Measurements from ENCODE around the gene CACNA1A.

The CACNA1A gene

GRCh38 chr19:13356686-13357280 lies 149.5 kb downstream of the CACNA1A start:
- no peak for DNase-seq

GRCh38 chr19:13356185-13356584 lies 150.1 kb downstream of the CACNA1A start:
- DNase-seq = no peak

GRCh38 chr19:13355356-13355755 lies 150.9 kb downstream of the CACNA1A start:
- DNase-seq = no peak

- DNase-seq = no peak
These were observed 152.7 kb downstream of the CACNA1A start for GRCh38 chr19:13353625-13354024.

GRCh38 chr19:13350759-13351158 lies 155.5 kb downstream of the CACNA1A start:
- DNase-seq = no peak

- DNase-seq = no peak
These were observed 156.2 kb downstream of the CACNA1A start for GRCh38 chr19:13350072-13350471.

- no peak for DNase-seq
These were observed 158.9 kb downstream of the CACNA1A start for GRCh38 chr19:13347367-13347766.

GRCh38 chr19:13343514-13343913 lies 162.8 kb downstream of the CACNA1A start:
- DNase-seq = no peak

- no peak for DNase-seq
These were observed 163.6 kb downstream of the CACNA1A start for GRCh38 chr19:13342672-13343071.

- no peak for DNase-seq
These were observed 166.4 kb downstream of the CACNA1A start for GRCh38 chr19:13339869-13340268.

- no peak for DNase-seq
These were observed 169.1 kb downstream of the CACNA1A start for GRCh38 chr19:13337181-13337580.

GRCh38 chr19:13334801-13335481 lies 171.3 kb downstream of the CACNA1A start:
- no peak for DNase-seq

GRCh38 chr19:13330285-13330684 lies 176.0 kb downstream of the CACNA1A start:
- DNase-seq = no peak

GRCh38 chr19:13329766-13330165 lies 176.5 kb downstream of the CACNA1A start:
- DNase-seq = no peak

GRCh38 chr19:13328241-13328640 lies 178.0 kb downstream of the CACNA1A start:
- DNase-seq = no peak

GRCh38 chr19:13319526-13319925 lies 186.8 kb downstream of the CACNA1A start:
- no peak for DNase-seq

- no peak for DNase-seq
These were observed 188.1 kb downstream of the CACNA1A start for GRCh38 chr19:13318190-13318589.

- no peak for DNase-seq
These were observed 190.8 kb downstream of the CACNA1A start for GRCh38 chr19:13315495-13315894.

GRCh38 chr19:13314761-13315160 lies 191.5 kb downstream of the CACNA1A start:
- no peak for DNase-seq

GRCh38 chr19:13313875-13314274 lies 192.4 kb downstream of the CACNA1A start:
- DNase-seq = no peak

- DNase-seq = no peak
These were observed 196.4 kb downstream of the CACNA1A start for GRCh38 chr19:13309864-13310263.

GRCh38 chr19:13303381-13304129 lies 202.7 kb downstream of the CACNA1A start:
- no peak for DNase-seq

GRCh38 chr19:13302526-13303270 lies 203.6 kb downstream of the CACNA1A start:
- DNase-seq = no peak

Data from GF-D8 (cell line).